AG09309 (cell line): ENCODE results near the gene GANAB.

ENCODE experiments used
- DNase-seq: peaks from one replicate; pipeline ENCODE4 v3.0.0-alpha.2; 2010; ENCODE audit warnings: low read depth
- H3K4me3 ChIP-seq: 2 replicates; pipeline ENCODE4 v1.5.1; 2011; ENCODE audit warnings: mild to moderate bottlenecking, low read depth, low read length, moderate library complexity; ENCODE audit not compliant: control insufficient read depth
- CTCF ChIP-seq: IDR thresholded peaks from 2 replicates; pipeline ENCODE4 v1.5.1; 2011; ENCODE audit warnings: mild to moderate bottlenecking, low read depth, low read length, inconsistent platforms; ENCODE audit not compliant: insufficient read depth, control insufficient read depth; ENCODE audit errors: missing control alignments

The GANAB gene

GRCh38 chr11:62601122-62601371 is 45.4 kb downstream of the GANAB start:
- peak overlapping the region; percentile 88 for H3K4me3 ChIP-seq
- no peak for TF ChIP-seq CTCF
- no peak for DNase-seq

- H3K4me3 ChIP-seq, result peak overlapping the region; percentile 88
- no peak for TF ChIP-seq CTCF
- DNase-seq, result no peak
These were observed 45.9 kb downstream of the GANAB start for GRCh38 chr11:62600367-62601121.

- TF ChIP-seq CTCF, result no peak
- peak overlapping the region; percentile 88 for H3K4me3 ChIP-seq
- no peak for DNase-seq
These were observed 46.5 kb downstream of the GANAB start for GRCh38 chr11:62599901-62600300.

GRCh38 chr11:62599069-62599696 is 47.2 kb downstream of the GANAB start:
- DNase-seq, result peak; percentile 94
- peak overlapping the region; percentile 26 for H3K4me3 ChIP-seq
- no peak for TF ChIP-seq CTCF

GRCh38 chr11:62595124-62595523 is 51.3 kb downstream of the GANAB start:
- no peak for TF ChIP-seq CTCF
- H3K4me3 ChIP-seq, result no peak overlapping the region
- DNase-seq, result no peak

GRCh38 chr11:62593434-62594044 is 52.9 kb downstream of the GANAB start:
- H3K4me3 ChIP-seq, result no peak overlapping the region
- peak; percentile 73 for TF ChIP-seq CTCF
- DNase-seq, result no peak
